GM19239 (cell line): ENCODE measurements around the gene PTCH2.
"Not testable (repeated sequence)": the region's sequence is repeated elsewhere in the genome, so short reads cannot be mapped to it uniquely, and the experiment has no call there.

Experiments used
- DNase-seq: peaks from one replicate; pipeline ENCODE4 v3.0.0; 2011; ENCODE audit warnings: low spot score; ENCODE audit not compliant: insufficient read length
- FAIRE-seq: peaks from 2 replicates; lab custom pipeline; 2011; peaks lifted over from hg19 to GRCh38; lab: Jason Lieb, UNC

PTCH2 gene

DNA sequence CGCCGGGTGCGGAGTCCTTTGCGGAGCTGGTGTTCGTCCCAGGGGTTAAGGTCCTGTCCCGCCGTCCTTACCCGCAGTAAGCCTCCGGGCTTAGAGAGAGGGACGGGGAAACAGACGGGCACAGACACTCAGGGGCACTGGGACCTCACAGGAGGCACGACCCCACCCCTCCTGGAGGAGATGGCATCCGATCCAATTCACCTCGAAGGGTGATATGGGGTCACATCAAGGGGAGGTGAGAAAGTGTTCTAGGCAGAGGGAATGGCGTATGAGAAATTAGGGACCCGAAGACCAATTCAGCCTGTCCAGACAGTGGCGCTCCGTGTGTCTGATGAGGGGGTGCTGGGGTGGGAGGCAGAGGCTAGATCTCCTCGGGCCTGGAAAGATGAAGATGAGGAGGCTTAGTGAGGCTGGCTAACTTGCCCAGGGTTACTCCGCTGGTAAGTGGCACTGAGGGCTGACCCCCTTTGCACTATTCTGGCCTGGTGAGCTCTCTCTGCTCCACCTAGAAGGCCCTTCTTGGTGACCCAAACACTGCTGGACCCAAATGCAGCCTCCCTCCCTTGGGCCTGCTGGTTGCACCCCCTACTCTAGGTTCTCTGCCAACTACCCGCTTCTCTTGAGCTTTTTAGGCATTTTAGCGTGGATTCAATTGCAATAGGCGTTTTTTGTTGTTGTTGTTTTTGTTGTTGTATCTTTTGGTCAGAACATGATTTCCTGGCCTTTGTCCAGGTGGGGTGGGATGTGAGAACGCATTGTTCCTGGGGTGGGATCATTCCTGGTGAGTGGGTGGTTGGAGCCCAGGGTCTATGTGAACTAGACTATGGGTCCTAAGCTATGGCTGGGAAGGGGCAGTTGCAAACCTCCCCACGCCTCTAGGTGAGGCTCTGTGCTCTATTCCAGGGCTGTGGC, 22.5 kb downstream of the PTCH2 start:
- FAIRE-seq (no peak), DNase-seq (no peak)

DNA sequence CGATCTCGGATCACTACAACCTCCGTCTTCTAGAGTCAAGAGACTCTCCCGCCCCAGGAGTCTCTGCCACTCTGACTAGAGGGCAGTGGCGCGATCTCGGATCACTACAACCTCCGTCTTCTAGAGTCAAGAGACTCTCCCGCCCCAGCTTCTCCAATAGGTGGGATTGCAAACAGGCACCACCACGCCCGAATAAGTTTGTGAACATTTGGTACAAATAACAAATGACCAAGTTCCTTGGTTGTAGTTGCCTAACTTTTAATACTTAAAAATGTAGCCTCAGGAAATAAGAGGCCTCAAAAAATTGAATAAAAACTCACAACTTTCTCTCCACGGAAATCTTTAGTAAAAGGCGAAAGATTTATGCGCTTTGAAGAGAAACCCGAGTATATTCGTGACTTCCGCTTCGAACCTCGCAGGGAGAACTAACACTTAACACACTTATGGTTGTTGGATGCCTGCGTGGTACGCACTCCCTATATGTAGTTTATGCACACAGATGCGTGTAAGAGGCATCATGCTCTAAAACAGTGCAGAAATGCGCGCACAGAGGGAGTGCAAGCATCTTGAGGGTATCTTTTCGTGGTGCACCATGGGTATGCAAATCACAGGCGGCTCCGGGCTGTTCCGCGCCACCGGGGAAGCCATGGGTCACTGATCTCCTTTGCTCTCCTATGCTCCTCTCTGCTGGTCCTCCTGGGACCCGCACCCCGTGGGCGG, 23.3 kb downstream of the PTCH2 start:
- peak; percentile 88 for DNase-seq
- peak; percentile 100 for FAIRE-seq

DNA sequence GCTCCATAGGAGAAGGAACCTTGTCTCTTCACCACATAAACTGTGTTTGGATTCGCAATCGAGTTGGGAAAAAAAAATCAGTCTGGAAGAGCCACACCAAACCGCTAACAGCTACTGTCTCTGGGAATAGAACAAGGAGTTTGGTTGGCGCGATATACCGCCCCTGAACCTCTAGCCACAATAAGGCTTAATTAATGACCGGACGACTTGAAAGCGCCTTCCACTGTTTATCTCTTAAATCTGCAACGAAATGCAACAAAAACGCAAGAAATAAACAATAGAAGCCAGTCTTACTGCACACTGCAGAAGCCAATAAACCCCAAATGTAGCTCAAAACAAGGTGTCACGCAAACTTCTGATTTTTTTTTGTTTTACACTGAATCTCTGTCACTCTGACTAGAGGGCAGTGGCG, 23.9 kb downstream of the PTCH2 start:
- FAIRE-seq (no peak), DNase-seq (no peak)

DNA sequence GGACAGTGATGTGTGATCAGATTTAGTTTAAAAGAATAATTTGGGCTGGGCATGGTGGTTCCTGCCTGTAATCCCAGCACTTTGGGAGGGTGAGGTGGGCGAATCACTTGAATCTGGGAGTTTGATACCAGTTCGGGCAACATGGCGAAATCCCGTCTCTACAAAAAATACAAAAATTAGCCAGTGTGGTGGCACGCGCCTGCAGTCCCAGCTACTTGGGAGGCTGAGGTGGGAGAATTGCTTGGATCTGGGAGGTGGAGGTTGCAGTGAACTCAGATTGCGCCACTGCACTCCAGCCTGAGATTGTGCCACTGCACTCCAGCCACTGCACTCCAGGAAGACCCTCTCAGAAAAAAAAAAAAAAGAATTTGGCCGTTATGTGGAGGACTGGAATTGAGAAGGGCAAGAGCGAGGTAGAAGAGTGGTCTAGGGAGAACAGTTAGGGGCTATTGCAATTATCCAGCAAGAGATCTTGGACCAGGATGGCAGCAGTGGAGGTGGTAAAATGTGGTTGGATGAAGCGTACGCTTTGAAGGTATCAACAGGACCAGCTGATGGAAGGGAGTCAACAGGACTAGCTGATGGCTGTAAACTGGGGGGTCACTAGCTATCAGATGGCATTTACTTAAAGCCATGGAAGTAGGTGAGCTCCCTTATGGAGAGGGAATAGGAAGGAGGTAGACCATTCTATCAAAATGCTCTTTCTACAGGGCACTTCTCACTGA, 25.1 kb downstream of the PTCH2 start:
- DNase-seq (no peak), FAIRE-seq (no peak)

DNA sequence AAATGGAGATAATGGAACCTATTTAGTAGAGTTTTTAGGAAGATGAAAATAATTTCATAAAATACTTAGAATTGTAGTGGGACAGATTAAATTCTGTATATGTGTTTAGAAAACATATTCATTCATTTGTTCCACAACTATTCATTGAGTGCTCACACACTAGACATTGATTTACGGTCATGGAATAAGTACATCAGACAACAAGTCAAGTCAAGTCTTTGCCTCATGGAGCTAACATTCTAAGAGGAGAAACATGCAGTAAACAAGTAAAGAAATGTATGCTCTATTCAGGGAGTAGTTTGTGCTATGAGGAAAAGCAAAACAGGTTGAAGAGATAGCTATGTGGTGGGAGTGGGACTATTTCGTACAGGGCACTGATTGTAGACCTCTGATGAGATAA, 25.7 kb downstream of the PTCH2 start:
- no peak for DNase-seq
- FAIRE-seq, result no peak

DNA sequence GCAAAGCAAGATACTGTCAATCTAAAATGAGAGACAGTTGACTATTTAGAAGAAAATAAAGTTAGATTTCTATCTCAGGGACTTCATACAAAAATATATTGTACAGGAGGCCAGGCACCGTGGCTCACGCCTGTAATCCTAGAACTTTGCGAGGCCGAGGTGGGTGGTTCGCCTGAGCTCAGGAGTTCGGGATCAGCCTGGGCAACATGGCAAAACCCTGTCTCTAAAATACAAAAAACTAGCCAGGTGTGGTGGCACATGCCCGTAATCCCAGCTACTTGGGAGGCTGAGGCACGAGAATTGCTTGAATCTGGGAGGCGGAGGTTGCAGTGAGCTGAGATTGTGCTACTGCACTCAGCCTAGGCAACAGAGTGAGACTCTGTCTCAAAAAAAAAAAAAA, 27.1 kb downstream of the PTCH2 start:
- FAIRE-seq, DNase-seq: not testable (repeated sequence)

DNA sequence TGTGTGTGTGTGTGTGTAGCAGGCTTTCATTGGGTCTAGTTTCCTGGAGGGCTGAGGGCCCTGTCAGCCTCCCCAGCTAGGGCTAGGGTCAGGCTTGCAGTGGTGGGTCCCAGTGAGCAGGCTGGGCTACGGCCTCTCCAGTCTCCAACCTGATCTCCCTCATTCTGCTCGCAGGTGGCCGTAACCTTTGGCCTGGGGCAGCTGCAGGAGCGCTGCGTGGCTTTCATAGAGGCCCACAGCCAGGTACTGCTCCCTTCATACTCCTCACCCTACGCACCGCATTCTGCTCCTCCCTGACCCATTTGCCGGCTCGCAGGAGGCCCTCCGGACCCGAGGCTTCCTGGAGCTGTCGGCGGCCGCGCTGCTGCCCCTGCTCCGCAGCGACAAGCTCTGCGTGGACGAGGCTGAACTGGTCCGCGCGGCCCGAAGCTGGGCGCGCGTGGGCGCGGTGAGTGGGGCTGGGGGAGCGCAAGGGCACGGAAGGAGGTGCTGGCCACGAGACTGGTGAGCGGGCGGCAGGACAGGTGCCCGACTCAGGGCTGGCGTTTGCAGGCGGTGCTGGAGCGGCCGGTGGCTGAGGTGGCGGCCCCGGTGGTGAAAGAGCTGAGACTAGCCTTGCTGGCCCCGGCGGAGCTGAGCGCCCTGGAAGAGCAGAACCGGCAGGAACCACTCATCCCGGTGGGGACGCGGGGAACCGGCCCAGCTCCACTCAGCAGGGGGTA, 30.1 kb downstream of the PTCH2 start:
- no peak for DNase-seq
- FAIRE-seq, result no peak

DNA sequence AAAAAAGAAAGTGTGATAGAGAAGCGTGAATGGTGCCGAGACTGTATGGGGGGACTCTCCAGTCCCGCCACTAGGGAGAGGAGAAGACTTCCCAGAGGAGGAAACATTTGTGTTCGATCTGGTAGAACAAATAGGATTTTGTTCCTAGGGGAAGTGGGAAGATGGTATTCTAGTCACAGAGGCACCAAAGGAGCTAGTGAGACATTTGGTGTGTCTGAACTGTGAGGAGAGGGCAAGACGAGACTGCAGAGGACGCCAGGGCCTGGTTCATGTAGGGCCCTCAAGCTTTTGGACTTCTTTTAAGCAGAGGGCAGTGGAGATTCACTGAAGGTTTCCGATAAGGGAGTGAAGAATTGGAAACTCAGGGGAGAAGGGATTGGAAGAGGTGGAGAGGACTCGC, 31.8 kb downstream of the PTCH2 start:
- FAIRE-seq (no peak), DNase-seq (no peak)

DNA sequence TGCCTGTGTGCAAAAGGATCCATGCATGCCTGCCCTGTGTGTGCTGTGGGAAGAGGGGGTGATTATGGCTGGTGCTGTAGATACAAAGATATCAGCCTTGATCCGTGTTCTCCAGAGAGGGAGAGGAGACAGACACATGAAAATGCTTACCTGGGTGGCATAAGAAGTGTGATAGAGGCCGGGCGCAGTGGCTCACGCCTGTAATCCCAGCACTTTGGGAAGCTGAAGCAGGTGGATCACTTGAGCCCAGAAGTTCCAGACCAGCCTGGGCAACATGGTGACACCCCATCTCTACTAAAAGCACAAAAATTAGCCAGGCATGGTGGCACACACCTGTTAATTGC, 32.3 kb downstream of the PTCH2 start:
- DNase-seq, result not testable (repeated sequence)

DNA sequence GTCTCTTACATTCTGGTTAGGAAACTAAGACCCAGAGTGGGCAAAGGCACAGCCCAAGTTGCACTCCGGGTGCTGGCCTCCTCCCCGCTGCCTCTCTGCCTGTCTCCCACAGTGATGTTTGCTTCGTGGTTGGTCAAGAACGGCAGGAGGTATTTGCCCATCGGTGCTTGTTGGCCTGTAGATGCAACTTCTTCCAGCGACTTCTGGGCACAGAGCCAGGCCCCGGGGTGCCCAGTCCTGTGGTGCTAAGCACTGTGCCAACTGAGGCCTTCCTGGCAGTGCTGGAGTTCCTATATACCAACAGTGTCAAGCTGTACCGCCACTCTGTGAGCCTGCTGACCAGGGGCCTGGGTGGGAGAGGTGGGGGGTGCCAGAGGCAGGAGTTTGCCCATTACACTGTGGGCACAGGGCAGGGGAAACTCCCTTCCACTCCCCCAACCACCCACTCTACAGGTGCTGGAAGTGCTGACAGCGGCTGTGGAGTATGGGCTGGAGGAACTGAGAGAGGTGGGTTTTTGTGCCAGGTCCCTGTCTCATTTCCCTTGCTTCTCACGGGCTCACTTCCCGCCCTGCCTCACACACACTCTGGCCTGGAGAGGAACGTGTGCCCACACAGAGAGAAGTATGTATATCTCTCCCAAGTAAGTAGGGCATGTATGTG, 32.8 kb downstream of the PTCH2 start:
- peak; percentile 84 for FAIRE-seq
- DNase-seq, result no peak

More for the DNA sequence above, 32.3 kb downstream of the PTCH2 start:
- FAIRE-seq, result peak; percentile 8

DNA sequence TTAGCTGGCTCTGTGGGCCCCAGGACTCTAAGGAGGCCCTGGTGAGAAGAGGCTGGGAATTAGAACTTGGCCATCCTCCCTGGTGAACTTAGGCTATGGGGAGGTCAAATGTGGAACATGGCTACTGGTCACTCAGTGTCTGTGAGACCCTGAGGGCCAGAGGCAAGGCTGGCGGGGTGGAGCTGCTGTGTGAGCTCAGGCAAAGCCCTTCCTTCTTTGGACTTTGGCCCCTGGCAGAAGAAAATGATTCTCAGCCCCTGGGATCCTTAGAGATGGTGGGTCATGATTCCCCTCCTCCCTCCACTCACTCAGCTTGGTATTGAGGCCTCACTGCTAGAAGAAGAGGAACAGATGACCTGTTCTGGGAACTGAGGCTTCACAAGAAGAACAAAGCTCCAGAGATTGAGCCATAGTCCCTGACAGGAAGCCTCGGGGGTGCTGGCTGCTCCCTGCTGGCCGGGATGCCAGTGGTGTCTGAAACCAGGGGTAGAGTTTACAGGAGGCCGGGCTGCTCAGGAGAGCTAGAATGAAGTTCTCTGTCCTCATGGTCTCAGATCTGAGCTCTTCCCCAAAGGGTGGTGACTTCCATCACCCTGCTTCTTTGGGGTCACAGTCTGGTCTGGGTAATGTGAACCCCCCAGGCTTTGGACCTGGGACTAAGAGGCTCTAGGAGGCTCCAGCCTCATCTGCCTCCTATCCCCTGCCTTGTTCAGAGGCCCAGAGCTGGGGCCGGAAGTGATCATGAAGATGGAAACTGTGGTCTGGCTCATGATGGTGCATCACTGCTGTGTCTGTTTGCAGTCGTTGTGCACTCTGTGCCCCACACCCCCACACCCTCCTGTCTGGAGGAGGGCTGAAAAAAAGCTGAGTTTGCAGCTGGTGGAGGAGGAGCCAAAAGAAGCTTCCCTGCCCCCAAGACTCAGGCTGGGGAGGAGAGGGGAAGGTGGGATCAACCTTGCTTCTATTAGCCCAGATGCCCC, 33.8 kb downstream of the PTCH2 start:
- DNase-seq, result peak; percentile 82
- FAIRE-seq, result peak; percentile 97

DNA sequence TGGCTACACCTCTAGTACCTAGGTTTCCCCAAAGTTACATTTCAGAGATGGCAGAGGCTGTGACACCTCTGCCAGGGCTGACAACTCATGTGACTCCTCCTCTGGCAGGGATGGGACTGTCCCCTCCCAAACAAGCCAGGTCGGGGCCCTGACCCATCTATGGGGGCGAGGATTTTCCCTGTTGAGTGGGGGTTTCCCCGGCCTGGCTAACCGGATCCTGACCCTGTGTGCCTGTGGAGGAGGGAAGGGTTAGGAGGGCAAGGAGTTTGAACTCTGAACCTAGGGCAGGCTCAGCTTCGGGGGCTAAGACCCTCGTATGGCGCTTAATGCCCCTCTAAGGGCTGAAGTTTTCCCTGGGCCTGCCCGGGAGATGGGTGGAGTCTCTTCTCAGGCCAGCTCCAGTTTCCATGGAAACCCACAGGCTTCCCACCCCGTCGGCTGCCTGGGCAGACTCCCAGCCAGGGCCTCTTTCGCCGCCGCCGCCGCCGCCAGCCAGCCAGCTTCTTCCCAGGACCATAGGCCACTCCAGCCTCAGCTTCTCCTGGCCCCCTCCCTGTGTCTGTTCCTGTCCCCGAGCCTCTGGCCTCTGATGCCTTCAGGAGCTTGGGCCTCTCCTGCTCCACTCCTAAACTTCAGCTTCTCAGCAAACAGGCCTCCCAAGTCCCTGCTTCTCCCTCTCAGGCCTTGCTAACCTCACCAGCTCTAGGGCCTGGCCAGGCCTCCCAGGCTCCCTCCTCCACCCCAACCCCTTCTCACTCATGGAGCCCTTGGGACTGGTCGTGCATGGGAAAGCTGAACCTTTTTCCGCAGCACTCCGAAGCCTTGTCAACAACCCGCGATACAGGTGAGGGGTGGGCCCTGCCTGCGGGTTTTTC, 34.8 kb downstream of the PTCH2 start, which contains the start of gene BTBD19:
Gene BTBD19 (plus strand): TSS at position 461 of the 875 bp plus-strand sequence. CDS start 298 bp downstream, at position 759.
- FAIRE-seq, result no peak
- no peak for DNase-seq

DNA sequence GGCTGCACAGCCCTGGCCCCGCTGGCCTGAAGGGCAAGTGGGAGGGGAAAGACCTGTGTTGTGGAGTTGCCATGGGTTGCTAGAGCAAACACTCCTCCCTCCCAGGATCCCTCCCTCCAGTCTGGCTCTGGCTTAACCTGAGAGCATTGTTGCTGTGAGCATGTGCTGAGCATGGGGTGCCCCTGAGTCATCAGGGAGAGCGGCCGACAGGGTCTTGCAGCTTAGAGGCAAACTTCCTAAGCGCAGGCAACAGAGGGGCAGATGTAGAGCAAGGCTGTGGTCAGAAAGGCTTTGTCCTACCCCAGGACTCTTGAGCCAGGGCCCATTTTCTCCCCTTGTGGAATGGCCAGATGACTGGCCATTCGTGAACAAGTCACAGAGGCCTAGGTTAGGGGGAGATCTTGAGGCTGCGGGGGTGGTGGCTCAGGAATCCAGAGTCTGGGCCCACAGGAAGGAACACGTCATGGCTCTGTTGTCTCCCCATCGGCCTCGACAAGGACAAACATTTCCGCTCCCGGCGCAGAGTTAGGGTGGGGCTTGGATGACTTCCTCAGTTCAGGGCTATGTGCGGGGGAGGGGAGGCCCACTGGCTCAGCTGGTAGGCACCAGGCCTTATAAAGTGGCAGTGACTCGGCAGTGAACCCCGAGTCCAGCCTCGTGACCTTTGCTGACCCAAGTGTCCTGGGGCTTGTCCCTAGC, 35.5 kb downstream of the PTCH2 start:
- FAIRE-seq, result peak; percentile 96
- peak; percentile 77 for DNase-seq

DNA sequence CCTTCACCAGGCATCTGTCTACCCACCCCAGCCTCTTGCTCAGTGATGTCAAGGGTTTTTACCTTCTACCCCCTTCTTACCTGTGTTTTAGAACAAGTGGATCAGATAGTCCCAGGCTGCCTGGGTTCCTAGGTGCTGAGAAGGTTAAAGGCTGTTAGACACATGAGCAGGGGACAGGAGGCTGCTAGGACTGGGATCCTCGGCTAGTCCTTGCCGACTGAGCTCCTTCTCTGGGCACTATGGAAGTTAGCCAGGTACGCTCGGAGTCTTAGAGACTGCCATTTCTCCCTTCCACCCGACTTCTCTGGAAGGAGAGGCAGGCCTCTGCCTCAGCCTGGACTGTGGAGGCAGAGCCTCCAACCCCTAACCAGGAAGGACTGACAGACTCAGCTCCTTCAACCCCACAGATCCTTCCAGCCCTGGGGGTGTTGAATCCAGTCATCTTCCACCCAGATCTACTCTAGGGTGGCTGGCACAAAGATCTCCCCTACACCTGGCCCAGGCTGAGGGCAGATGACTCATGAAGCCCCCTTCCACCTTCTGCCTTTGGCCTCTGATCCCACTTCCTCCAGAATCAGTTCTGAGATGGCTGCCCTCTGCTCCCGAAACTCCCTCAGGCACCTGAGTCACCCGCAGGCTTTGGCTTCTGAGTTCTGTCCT, 36.2 kb downstream of the PTCH2 start, which contains the start of gene DYNLT4:
Gene DYNLT4 (minus strand): TSS at position 648 of the 660 bp plus-strand sequence. CDS start 683 bp downstream, outside the sequence.
- DNase-seq (no peak), FAIRE-seq (no peak)

DNA sequence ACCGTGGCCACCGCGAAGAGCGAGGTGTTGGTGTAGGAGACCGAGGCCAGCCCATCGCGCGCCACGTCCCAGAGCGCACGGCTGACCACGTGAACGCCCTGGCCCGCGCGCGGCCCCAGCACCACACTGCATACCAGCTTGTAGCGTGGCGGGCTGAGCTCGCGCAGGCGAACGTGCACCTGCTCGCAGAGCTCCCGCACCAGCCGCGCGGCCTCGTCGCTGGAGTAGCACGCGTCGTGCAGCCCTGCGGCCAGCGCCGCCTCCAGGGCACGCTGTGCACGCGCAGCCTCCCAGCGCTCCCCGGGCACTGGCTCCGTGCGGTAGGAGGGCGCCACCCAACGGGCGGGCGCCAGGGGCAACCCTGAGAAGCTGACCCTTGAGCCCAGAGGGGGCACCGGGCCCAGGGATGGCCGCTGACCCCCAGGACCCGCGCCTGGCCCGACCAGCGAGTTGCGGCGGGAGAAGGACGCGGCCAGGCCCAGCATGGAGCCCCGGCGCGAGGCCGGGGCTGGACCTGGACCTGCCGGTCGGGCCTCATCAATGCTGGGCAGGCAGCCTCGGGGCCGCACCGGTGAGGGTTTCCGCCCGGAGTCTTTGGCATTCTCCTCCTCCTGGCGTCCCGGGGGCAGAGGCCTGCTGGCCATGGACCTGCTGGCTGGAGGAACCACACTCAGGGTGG, 36.9 kb downstream of the PTCH2 start:
- no peak for FAIRE-seq
- no peak for DNase-seq
